ENCODE measurements around the gene TBCCD1.

GRCh38 chr3:186511702-186512101 lies 55.4 kb downstream of the TBCCD1 start:
- TF ChIP-seq POLR2A (IDR thresholded peaks at IDR 0.05), result no peak
- no peak for TF ChIP-seq CTCF (IDR thresholded peaks at IDR 0.05)
